SK-N-SH (cell line): ENCODE data around the gene KCTD4. TPM values are rescaled to one million over a fixed set of nuclear protein-coding genes. Genes with fewer than 3 reads are reported as not detected.

Experiments
- CTCF ChIA-PET: fragments of 300-600, 350-600 bp; formaldehyde crosslinking; extraction: SDS; loops from one replicate; lab custom pipeline; 2021; lab: Yijun Ruan, JAX
- POLR2A ChIA-PET: fragments of 350-600 bp; sonication (Branson Sonifier 250); formaldehyde crosslinking; extraction: SDS; loops from one replicate; lab custom pipeline; 2020; ENCODE audit warnings: antibody characterized with exemption, inconsistent platforms; lab: Yijun Ruan, JAX
- DNase-seq: peaks from one replicate; pipeline ENCODE4 v3.0.0; 2012
- H2AFZ ChIP-seq: fragments of 200-600 bp; sonication (generic); 2 replicates; pipeline ENCODE4 v1.8.1; 2016; ENCODE audit warnings: antibody characterized with exemption, mild to moderate bottlenecking, low read depth
- H3F3A ChIP-seq: fragments of 200-600 bp; sonication (generic); replicated peaks from 2 replicates; pipeline ENCODE3; 2016; ENCODE audit warnings: antibody characterized with exemption, mild to moderate bottlenecking; ENCODE audit not compliant: insufficient read depth
- H3K27ac ChIP-seq, 2 experiments: fragments of 200-500 bp in 1 of 2; fragments of 200-600 bp in 1 of 2; sonication (Bioruptor generic) in 1 of 2; sonication (generic), shearing (Covaris generic) in 1 of 2; 2 replicates each; pipeline versions ENCODE4 v1.5.1 to v1.6.1; 2014 to 2016; ENCODE audit warnings: low read depth in 2 of 2, inconsistent platforms in 1 of 2, low read length in 1 of 2, mild to moderate bottlenecking in 1 of 2, mixed read lengths in 1 of 2
- H3K27me3 ChIP-seq: fragments of 200-600 bp; sonication (generic), shearing (Covaris generic); 2 replicates; pipeline ENCODE4 v1.6.1; 2016; ENCODE audit warnings: mixed run types; ENCODE audit not compliant: insufficient read depth
- H3K36me3 ChIP-seq, 2 experiments: fragments of 200-500 bp in 1 of 2; fragments of 200-600 bp in 1 of 2; sonication (Bioruptor generic) in 1 of 2; sonication (generic) in 1 of 2; replicated peaks in 1 of 2; 2 replicates each; pipeline versions ENCODE3 to v1.5.1; 2014 to 2016; ENCODE audit warnings: low read length in 1 of 2, mild to moderate bottlenecking in 1 of 2; ENCODE audit not compliant: insufficient read depth in 2 of 2, control insufficient read depth in 1 of 2
- H3K4me1 ChIP-seq, 2 experiments: fragments of 200-500 bp in 1 of 2; fragments of 200-600 bp in 1 of 2; sonication (Bioruptor generic) in 1 of 2; sonication (generic), shearing (Covaris generic) in 1 of 2; 2 replicates each; pipeline versions ENCODE4 v1.5.1 to v1.6.1; 2014 to 2016; ENCODE audit warnings: low read depth in 1 of 2, low read length in 1 of 2, mixed run types in 1 of 2; ENCODE audit not compliant: insufficient read depth in 2 of 2, control insufficient read depth in 1 of 2
- H3K4me2 ChIP-seq: fragments of 200-600 bp; sonication (generic), shearing (Covaris generic); 2 replicates; pipeline ENCODE4 v1.6.1; 2017; ENCODE audit warnings: mixed run types
- H3K4me3 ChIP-seq, 2 experiments: fragments of 200-500 bp in 1 of 2; fragments of 200-600 bp in 1 of 2; sonication (Bioruptor generic) in 1 of 2; sonication (generic), shearing (Covaris generic) in 1 of 2; 2 replicates each; pipeline versions ENCODE4 v1.5.1 to v1.8.1; 2014 to 2016; ENCODE audit warnings: low read depth in 2 of 2, inconsistent platforms in 1 of 2, low read length in 1 of 2, mild to moderate bottlenecking in 1 of 2, mixed read lengths in 1 of 2, moderate library complexity in 1 of 2
- H3K79me2 ChIP-seq: fragments of 200-600 bp; sonication (generic); 2 replicates; pipeline ENCODE4 v1.8.1; 2017; ENCODE audit warnings: mild to moderate bottlenecking; ENCODE audit not compliant: insufficient read depth
- H3K9ac ChIP-seq: fragments of 200-600 bp; sonication (generic); 2 replicates; pipeline ENCODE4 v1.6.1; 2017; ENCODE audit warnings: mixed run types
- H3K9me2 ChIP-seq: fragments of 200-600 bp; sonication (generic); 2 replicates; pipeline ENCODE4 v1.6.1; 2017; ENCODE audit warnings: mixed run types
- H3K9me3 ChIP-seq: fragments of 200-600 bp; sonication (generic); 2 replicates; pipeline ENCODE4 v1.6.1; 2017; ENCODE audit warnings: mixed run types, mild to moderate bottlenecking, moderate library complexity
- H4K20me1 ChIP-seq: fragments of 200-600 bp; sonication (generic); 2 replicates; pipeline ENCODE4 v1.6.1; 2017; ENCODE audit warnings: mild to moderate bottlenecking, mixed run types; ENCODE audit not compliant: insufficient read depth
- CHD2 ChIP-seq: fragments of 150-350 bp; IDR thresholded peaks from 2 replicates; pipeline ENCODE4 v1.6.1; 2018; ENCODE audit warnings: low read length; ENCODE audit not compliant: partially characterized antibody
- EP300 ChIP-seq, 2 experiments: IDR thresholded peaks; 2 replicates each; pipeline versions ENCODE4 v1.4.0 to v1.6.1; 2012; ENCODE audit warnings: borderline replicate concordance in 1 of 2, low read depth in 1 of 2, low read length in 1 of 2
- FOXJ3 ChIP-seq: sonication (generic); formaldehyde crosslinking; IDR thresholded peaks from 2 replicates; pipeline ENCODE4 v1.5.1; 2020; ENCODE audit warnings: mild to moderate bottlenecking, missing genetic modification reagents
- GABPA ChIP-seq: IDR thresholded peaks from 2 replicates; pipeline ENCODE4 v1.4.0; 2012; ENCODE audit warnings: low read depth, mild to moderate bottlenecking
- POLR2AphosphoS5 ChIP-seq: IDR thresholded peaks from 2 replicates; pipeline ENCODE4 v1.6.1; 2012; ENCODE audit warnings: low read depth, low read length
- SMC3 ChIP-seq: IDR thresholded peaks from 2 replicates; pipeline ENCODE4 v1.6.1; 2012; ENCODE audit warnings: low read depth, low read length, improper control_type of control experiment
- YY1 ChIP-seq: IDR thresholded peaks from 2 replicates; pipeline ENCODE4 v1.4.0; 2012; ENCODE audit warnings: low read depth, mild to moderate bottlenecking
- WGBS: methylation state at CpG from one replicate; pipeline ENCODE4 v1.1.6; 2017; ENCODE audit warnings: low lambda C conversion rate; 5-methylcytosine and 5-hydroxymethylcytosine counted together
- polyA plus RNA-seq, 3 experiments: library from polyadenylated mRNA; depleted of rRNA; stranded (reverse); fragments of >200 nt; gene quantifications; 2 replicates each; pipeline ENCODE4 v1.2.3, GENCODE V29; 2012
- TF ChIP-seq, protein P1 (sequence below): fragments of 150-350 bp; IDR thresholded peaks from 2 replicates; pipeline ENCODE4 v1.6.1; 2016; ENCODE audit warnings: mild to moderate bottlenecking, low read depth, low read length
- TF ChIP-seq, protein P2 (sequence below): IDR thresholded peaks from 2 replicates; pipeline ENCODE4 v1.4.0; 2012; ENCODE audit warnings: low read depth, borderline replicate concordance

KCTD4 gene
- polyA plus RNA-seq, 1 of the 3 experiments (the other 2 are of a cell fraction) = 0.56 TPM

DNA sequence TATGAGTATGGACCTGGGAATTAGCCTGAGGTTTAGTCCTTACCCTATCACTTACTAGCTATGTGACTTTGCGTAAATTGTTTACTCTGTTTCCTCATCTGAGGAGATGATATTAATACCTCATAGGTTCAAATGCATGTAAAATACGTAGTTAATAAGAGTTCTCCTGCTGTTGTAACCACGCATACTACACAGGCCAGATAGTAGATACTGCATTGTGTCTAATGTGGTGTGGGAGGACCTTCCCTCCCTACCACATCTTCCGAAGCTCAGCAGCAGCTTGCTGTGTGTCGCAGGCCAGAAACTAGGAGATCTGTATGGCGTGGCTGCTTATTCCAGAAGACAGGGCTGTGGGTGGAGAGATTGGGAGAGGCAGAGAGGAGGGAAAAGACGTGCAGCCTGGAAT lies 57.5 kb downstream of the KCTD4 start:
- Histone ChIP-seq H3K9me2 (no peaks in the 10 kb centered on the region), H3K9me3 (no peaks in the 10 kb centered on the region), H3K36me3 (peaks cover 5 to 6% of the 10 kb centered on the region in 2 experiments), H3K4me3 (no peak overlapping the region), H3K4me2 (no peak overlapping the region; the same call in 1 of the 2 replicates), H3K79me2 (peaks cover 45% of the 10 kb centered on the region), H3F3A (no peaks in the 10 kb centered on the region), H4K20me1 (no peaks in the 10 kb centered on the region), H3K27me3 (no peaks in the 10 kb centered on the region), H3K4me1 (peaks cover 0 to 17% of the 10 kb centered on the region in 2 experiments; a peak in 2 of 4 replicates), H3K9ac (no peak overlapping the region), H3K27ac (peak overlapping the region in 1 of 2 experiments; percentile 52; a peak in 2 of 4 replicates), H2AFZ (no peak overlapping the region)
- ChIA-PET POLR2A (no interaction called here), CTCF (interaction anchor here (1.0 to 1.2 kb wide), 2 partner anchors 96 to 138 kb away, joined by 3 read pairs; no protein-coding TSS in a partner anchor)
- 94% methylated on average over 7 of the region's 7 CpGs for WGBS
- TF ChIP-seq EP300 (IDR thresholded peaks at IDR 0.05; ENCODE audit: borderline replicate concordance in 1 of 2, low read depth in 1 of 2, low read length in 1 of 2) (no peak), SMC3 (no peak), YY1 (no peak), CHD2 (no peak), FOXJ3 (CRISPR knock-in tag) (no peak), POLR2AphosphoS5 (no peak), GABPA (no peak)
- TF ChIP-seq, protein P1, sequence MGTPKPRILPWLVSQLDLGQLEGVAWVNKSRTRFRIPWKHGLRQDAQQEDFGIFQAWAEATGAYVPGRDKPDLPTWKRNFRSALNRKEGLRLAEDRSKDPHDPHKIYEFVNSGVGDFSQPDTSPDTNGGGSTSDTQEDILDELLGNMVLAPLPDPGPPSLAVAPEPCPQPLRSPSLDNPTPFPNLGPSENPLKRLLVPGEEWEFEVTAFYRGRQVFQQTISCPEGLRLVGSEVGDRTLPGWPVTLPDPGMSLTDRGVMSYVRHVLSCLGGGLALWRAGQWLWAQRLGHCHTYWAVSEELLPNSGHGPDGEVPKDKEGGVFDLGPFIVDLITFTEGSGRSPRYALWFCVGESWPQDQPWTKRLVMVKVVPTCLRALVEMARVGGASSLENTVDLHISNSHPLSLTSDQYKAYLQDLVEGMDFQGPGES = no peak
- TF ChIP-seq, protein P2, sequence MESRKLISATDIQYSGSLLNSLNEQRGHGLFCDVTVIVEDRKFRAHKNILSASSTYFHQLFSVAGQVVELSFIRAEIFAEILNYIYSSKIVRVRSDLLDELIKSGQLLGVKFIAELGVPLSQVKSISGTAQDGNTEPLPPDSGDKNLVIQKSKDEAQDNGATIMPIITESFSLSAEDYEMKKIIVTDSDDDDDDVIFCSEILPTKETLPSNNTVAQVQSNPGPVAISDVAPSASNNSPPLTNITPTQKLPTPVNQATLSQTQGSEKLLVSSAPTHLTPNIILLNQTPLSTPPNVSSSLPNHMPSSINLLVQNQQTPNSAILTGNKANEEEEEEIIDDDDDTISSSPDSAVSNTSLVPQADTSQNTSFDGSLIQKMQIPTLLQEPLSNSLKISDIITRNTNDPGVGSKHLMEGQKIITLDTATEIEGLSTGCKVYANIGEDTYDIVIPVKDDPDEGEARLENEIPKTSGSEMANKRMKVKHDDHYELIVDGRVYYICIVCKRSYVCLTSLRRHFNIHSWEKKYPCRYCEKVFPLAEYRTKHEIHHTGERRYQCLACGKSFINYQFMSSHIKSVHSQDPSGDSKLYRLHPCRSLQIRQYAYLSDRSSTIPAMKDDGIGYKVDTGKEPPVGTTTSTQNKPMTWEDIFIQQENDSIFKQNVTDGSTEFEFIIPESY = no peak
- DNase-seq = no peak

Other genes with a start within 250 kb of the KCTD4 start
- gene NUFIP1, start 211.6 kb downstream of the KCTD4 start, polyA plus RNA-seq (2012; rRNA removed) = 1.8 and 1.9 TPM in 2 replicates
- gene GPALPP1, start 211.5 kb downstream of the KCTD4 start, polyA plus RNA-seq (2012; rRNA removed) = 11.7 and 16.6 TPM in 2 replicates
- 24.2 and 30.3 TPM in 2 replicates for gene GTF2F2, start 80.5 kb downstream of the KCTD4 start, polyA plus RNA-seq (2012; rRNA removed)
- 1,919 and 2,653 TPM in 2 replicates for gene TPT1, start 140.1 kb upstream of the KCTD4 start, polyA plus RNA-seq (2012; rRNA removed)
- gene SLC25A30, start 217.3 kb upstream of the KCTD4 start, polyA plus RNA-seq (2012; rRNA removed) = 9.6 and 13.9 TPM in 2 replicates